GM23248 (cell line): Measurements from ENCODE around the gene WDR70. TPM values are rescaled to one million over a fixed set of nuclear protein-coding genes. Genes with fewer than 3 reads are reported as not detected.
"Not testable (repeated sequence)": the region's sequence is repeated elsewhere in the genome, so short reads cannot be mapped to it uniquely, and the experiment has no call there.

Source experiments
- DNase-seq: peaks from one replicate; pipeline ENCODE4 v3.0.0-alpha.2; 2015
- H2AFZ ChIP-seq: fragments of 200-600 bp; sonication (generic); 2 replicates; pipeline ENCODE4 v1.6.1; 2016; ENCODE audit warnings: antibody characterized with exemption
- H3F3A ChIP-seq: fragments of 200-600 bp; sonication (generic); 2 replicates; pipeline ENCODE4 v1.6.1; 2016; ENCODE audit warnings: mild to moderate bottlenecking, antibody characterized with exemption, mixed run types; ENCODE audit not compliant: insufficient read depth
- H3K27ac ChIP-seq: fragments of 200-600 bp; sonication (generic); 2 replicates; pipeline ENCODE4 v1.5.1; 2016; ENCODE audit warnings: mild to moderate bottlenecking
- H3K27me3 ChIP-seq: fragments of 200-600 bp; sonication (generic); replicated peaks from 2 replicates; pipeline ENCODE4 v1.6.1; 2016; ENCODE audit warnings: mild to moderate bottlenecking; ENCODE audit not compliant: insufficient read depth
- H3K36me3 ChIP-seq: fragments of 200-600 bp; sonication (generic); 2 replicates; pipeline ENCODE4 v1.6.1; 2016; ENCODE audit warnings: low read depth, mild to moderate bottlenecking
- H3K4me1 ChIP-seq: fragments of 200-600 bp; sonication (generic); 2 replicates; pipeline ENCODE4 v1.6.1; 2016; ENCODE audit warnings: mild to moderate bottlenecking; ENCODE audit not compliant: insufficient read depth
- H3K4me2 ChIP-seq: fragments of 200-600 bp; sonication (generic); one replicate; pipeline ENCODE4 v1.6.1; 2016; ENCODE audit warnings: mild to moderate bottlenecking; ENCODE audit not compliant: unreplicated experiment
- H3K4me3 ChIP-seq: fragments of 200-600 bp; sonication (generic); 2 replicates; pipeline ENCODE4 v1.5.1; 2016; ENCODE audit warnings: mild to moderate bottlenecking
- H3K79me2 ChIP-seq: fragments of 200-600 bp; sonication (generic); 2 replicates; pipeline ENCODE4 v1.6.1; 2016; ENCODE audit warnings: mild to moderate bottlenecking; ENCODE audit not compliant: insufficient read depth
- H3K9ac ChIP-seq: fragments of 200-600 bp; sonication (generic); 2 replicates; pipeline ENCODE4 v1.6.1; 2016; ENCODE audit warnings: mild to moderate bottlenecking
- H3K9me2 ChIP-seq: fragments of 200-600 bp; sonication (generic); 2 replicates; pipeline ENCODE4 v1.6.1; 2016; ENCODE audit warnings: mixed run types, mild to moderate bottlenecking, moderate library complexity; ENCODE audit not compliant: insufficient read depth
- H3K9me3 ChIP-seq: fragments of 200-600 bp; sonication (generic); one replicate; pipeline ENCODE4 v1.6.1; 2017; ENCODE audit warnings: low read depth
- H4K20me1 ChIP-seq: fragments of 200-600 bp; sonication (generic); 2 replicates; pipeline ENCODE4 v1.6.0; 2016; ENCODE audit not compliant: insufficient read depth
- EZH2 ChIP-seq: fragments of 200-600 bp; sonication (generic); IDR thresholded peaks from 2 replicates; pipeline ENCODE4 v1.6.1; 2018; ENCODE audit warnings: antibody characterized with exemption, mild to moderate bottlenecking; ENCODE audit not compliant: insufficient read depth, poor library complexity, severe bottlenecking
- EZH2phosphoT487 ChIP-seq: fragments of 200-600 bp; sonication (generic); IDR thresholded peaks from 2 replicates; pipeline ENCODE4 v1.6.1; 2018; ENCODE audit warnings: antibody characterized with exemption, moderate library complexity, mild to moderate bottlenecking, low read depth; ENCODE audit not compliant: insufficient read depth
- WGBS, 2 experiments: methylation state at CpG; one replicate each; pipeline ENCODE4 v1.1.6; 2015 to 2017; ENCODE audit warnings: low lambda C conversion rate in 2 of 2, low coverage in 1 of 2; ENCODE audit errors: missing lambda C conversion rate in 2 of 2; 5-methylcytosine and 5-hydroxymethylcytosine counted together
- in situ Hi-C: fragments of 300-500 bp; cut with MboI; formaldehyde crosslinking; loops from 2 replicates; pipeline ENCODE4 v1.15.0; 2020
- polyA plus RNA-seq: library from polyadenylated mRNA; unstranded; fragments of >200 nt; fragmentation: Nextera tagmentation; extraction: Ambion mirVana; gene quantifications from 2 replicates; pipeline ENCODE4 v1.2.1, GENCODE V29; 2016
- total RNA-seq: library from RNA; depleted of rRNA; stranded (reverse); fragments of >200 nt; shearing (Covaris generic); gene quantifications from 2 replicates; pipeline ENCODE4 v1.2.3, GENCODE V29; 2014

The WDR70 gene
- total and polyA plus RNA-seq, 2 experiments from 2014 or later: 20.8 to 24.9 TPM

DNA sequence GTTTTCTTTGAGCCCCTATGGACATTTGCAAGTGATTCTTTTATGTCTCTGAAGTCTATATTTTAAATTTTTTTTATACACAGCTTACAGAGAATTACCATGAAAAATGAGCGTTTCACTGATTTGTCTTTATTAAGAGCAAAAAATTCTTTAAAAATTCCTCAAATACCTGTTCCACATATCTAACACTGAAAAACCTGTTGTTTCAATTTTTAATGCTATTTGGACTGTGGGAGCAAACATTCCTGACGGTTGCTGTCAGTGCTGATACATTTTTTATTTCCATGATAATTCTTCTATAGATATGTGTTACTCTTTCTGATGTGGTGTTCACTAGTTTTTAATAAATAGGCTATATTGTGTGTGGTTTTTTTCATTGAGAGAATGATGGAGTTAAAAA, 261.0 kb downstream of the WDR70 start:
- Histone ChIP-seq H3K4me2 (no peak overlapping the region), H3K27ac (no peak overlapping the region), H3K4me3 (no peak overlapping the region), H3K36me3 (no peaks in the 10 kb centered on the region), H2AFZ (no peak overlapping the region), H3K9ac (no peak overlapping the region), H4K20me1 (0 out of 2 replicates have a peak, but pooled peaks cover 3% of the 10 kb centered on the region), H3K4me1 (peaks cover 23% of the 10 kb centered on the region), H3K27me3 (no peaks in the 10 kb centered on the region), H3K79me2 (0 out of 2 replicates have a peak, but pooled peaks cover 13% of the 10 kb centered on the region), H3F3A (peaks cover 21% of the 10 kb centered on the region), H3K9me2 (no peaks in the 10 kb centered on the region; the same call in 1 of the 2 replicates), H3K9me3 (peaks cover 3% of the 10 kb centered on the region)
- TF ChIP-seq EZH2 (no peak), EZH2phosphoT487 (no peak)
- in situ Hi-C loops: no loop called here
- 79 to 83% methylated on average over 2 of the region's 2 CpGs for WGBS, 2 experiments
- no peak for DNase-seq

DNA sequence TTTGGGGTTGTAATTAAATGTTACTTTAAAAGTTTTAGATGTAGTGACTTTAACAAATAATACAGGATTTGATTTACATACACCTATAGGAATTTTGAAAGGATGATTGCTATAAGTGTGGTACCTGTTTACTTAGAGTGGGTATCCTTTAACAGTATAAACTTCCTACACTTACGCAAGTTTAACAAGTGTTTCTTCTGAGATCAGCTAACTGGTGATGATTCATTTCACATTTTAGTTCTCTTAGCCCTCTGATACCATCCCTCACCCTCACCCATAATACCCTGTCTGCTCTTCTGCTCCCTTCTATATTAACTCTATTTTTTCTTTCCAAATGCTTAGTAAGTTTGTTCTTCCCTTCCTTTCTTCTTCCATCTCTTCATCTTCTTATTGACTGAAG, 262.8 kb downstream of the WDR70 start:
- no peak overlapping the region for H3K9ac ChIP-seq
- H3K27me3 ChIP-seq: no peaks in the 10 kb centered on the region
- peaks cover 21% of the 10 kb centered on the region for H3F3A ChIP-seq
- no peak for DNase-seq
- H3K4me1 ChIP-seq: peaks cover 23% of the 10 kb centered on the region
- no peak for TF ChIP-seq EZH2
- TF ChIP-seq EZH2phosphoT487: no peak
- H3K9me3 ChIP-seq: peaks cover 3% of the 10 kb centered on the region
- no peak overlapping the region for H3K27ac ChIP-seq
- in situ Hi-C loops: no loop called here
- no peaks in the 10 kb centered on the region for H3K36me3 ChIP-seq
- H3K4me2 ChIP-seq: no peak overlapping the region
- 0 out of 2 replicates have a peak, but pooled peaks cover 3% of the 10 kb centered on the region for H4K20me1 ChIP-seq
- H3K79me2 ChIP-seq: 0 out of 2 replicates have a peak, but pooled peaks cover 14% of the 10 kb centered on the region
- no peak overlapping the region for H2AFZ ChIP-seq
- no peaks in the 10 kb centered on the region; the same call in 1 of the 2 replicates for H3K9me2 ChIP-seq
- 96 to 100% methylated on average over 1 of the region's 1 CpG for WGBS, 2 experiments
- H3K4me3 ChIP-seq: no peak overlapping the region

DNA sequence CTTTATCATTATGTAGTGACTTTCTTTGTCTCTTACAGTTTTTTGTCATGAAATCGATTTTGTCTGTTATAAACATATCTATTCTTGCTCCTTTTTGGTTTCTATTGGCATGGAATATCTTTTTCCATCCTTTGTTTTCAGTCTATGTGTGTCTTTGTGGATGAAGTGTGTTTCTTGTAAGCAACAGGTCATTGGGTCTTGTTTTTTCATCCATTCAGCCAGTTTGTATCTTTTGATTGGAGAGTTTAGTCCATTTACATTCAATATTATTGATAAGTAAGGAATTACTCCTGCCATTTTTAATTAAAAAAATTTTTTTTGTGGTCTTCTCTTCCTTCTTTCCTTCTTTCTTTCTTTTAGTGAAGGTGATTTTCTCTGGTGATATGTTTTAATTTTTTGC, 266.6 kb downstream of the WDR70 start:
- no peaks in the 10 kb centered on the region for H3K27me3 ChIP-seq
- 0 out of 2 replicates have a peak, but pooled peaks cover under 1% of the 10 kb centered on the region for H3K4me1 ChIP-seq
- H3K36me3 ChIP-seq: no peaks in the 10 kb centered on the region
- H3K9me3 ChIP-seq: peaks cover 3% of the 10 kb centered on the region
- in situ Hi-C loops: no loop called here
- H4K20me1 ChIP-seq: no peaks in the 10 kb centered on the region
- H3K4me2 ChIP-seq: no peak overlapping the region
- no peaks in the 10 kb centered on the region; the same call in 1 of the 2 replicates for H3K9me2 ChIP-seq
- H2AFZ ChIP-seq: no peak overlapping the region
- whole genome bisulfite sequencing, 2 experiments: 85 to 100% methylated on average over 1 of the region's 1 CpG
- H3K79me2 ChIP-seq: peaks cover 19% of the 10 kb centered on the region; the same call in 1 of the 2 replicates
- DNase-seq: no peak
- no peak overlapping the region for H3K4me3 ChIP-seq
- no peak overlapping the region for H3K9ac ChIP-seq
- no peak overlapping the region for H3K27ac ChIP-seq
- TF ChIP-seq EZH2 (no peak), EZH2phosphoT487 (no peak)
- H3F3A ChIP-seq: no peaks in the 10 kb centered on the region

DNA sequence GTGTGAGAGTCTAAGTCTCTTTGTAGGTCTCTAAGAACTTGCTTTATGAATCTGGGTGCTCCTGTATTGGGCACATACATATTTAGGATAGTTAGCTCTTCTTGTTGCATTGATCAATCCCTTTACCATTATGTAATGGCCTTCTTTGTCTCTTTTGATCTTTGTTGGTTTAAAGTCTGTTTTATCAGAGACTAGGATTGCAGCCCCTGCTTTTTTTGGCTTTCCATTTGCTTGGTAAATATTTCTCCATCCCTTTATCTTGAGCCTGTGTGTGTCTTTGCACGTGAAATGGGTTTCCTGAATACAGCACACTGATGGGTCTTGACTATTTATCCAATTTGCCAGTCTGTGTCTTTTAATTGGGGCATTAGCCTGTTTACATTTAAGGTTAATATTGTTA, 275.4 kb downstream of the WDR70 start:
- H3K9me3 ChIP-seq, H3K4me2 ChIP-seq, H2AFZ ChIP-seq, H4K20me1 ChIP-seq, H3K27me3 ChIP-seq, H3K4me3 ChIP-seq, DNase-seq, H3K9me2 ChIP-seq, H3K36me3 ChIP-seq, H3K27ac ChIP-seq, H3K9ac ChIP-seq, H3F3A ChIP-seq, H3K4me1 ChIP-seq, in situ Hi-C loops: not testable (repeated sequence)
- peaks cover 14% of the 10 kb centered on the region for H3K79me2 ChIP-seq
- 60 to 65% methylated on average over 1 of the region's 1 CpG for WGBS, 2 experiments

DNA sequence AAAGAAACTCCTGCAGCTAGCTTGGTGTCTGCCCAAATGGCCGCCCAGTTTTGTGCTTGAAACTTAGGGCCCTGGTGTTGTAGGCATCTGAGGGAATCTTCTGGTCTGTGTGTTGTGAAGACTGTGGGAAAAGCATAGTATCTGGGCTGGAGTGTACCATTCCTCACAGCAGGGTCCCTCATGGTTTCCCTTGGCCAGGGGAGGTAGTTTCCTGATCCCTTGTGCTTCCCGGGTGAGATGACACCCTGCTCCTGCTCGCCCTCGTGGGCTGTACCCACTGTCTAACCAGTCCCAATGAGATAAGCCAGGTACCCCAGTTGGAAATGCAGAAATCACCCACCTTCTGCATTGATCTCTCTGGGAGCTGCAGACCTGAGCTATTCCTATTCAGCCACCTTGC, 277.9 kb downstream of the WDR70 start:
- Histone ChIP-seq H3F3A (no peaks in the 10 kb centered on the region), H3K4me1 (peaks cover 7% of the 10 kb centered on the region; the same call in 1 of the 2 replicates), H4K20me1 (no peaks in the 10 kb centered on the region), H3K4me3 (no peak overlapping the region), H3K27ac (no peak overlapping the region), H2AFZ (no peak overlapping the region), H3K9ac (no peak overlapping the region), H3K79me2 (peaks cover 14% of the 10 kb centered on the region), H3K4me2 (no peak overlapping the region), H3K9me2 (no peaks in the 10 kb centered on the region; the same call in 1 of the 2 replicates), H3K27me3 (no peaks in the 10 kb centered on the region), H3K9me3 (no peaks in the 10 kb centered on the region), H3K36me3 (no peaks in the 10 kb centered on the region)
- WGBS, 2 experiments: 72 to 75% methylated on average over 4 of the region's 4 CpGs
- in situ Hi-C loops: no loop called here
- no peak for TF ChIP-seq EZH2
- no peak for TF ChIP-seq EZH2phosphoT487
- DNase-seq: no peak
